Measurements from ENCODE around the gene PPP1CC.

- TF ChIP-seq, protein P1, sequence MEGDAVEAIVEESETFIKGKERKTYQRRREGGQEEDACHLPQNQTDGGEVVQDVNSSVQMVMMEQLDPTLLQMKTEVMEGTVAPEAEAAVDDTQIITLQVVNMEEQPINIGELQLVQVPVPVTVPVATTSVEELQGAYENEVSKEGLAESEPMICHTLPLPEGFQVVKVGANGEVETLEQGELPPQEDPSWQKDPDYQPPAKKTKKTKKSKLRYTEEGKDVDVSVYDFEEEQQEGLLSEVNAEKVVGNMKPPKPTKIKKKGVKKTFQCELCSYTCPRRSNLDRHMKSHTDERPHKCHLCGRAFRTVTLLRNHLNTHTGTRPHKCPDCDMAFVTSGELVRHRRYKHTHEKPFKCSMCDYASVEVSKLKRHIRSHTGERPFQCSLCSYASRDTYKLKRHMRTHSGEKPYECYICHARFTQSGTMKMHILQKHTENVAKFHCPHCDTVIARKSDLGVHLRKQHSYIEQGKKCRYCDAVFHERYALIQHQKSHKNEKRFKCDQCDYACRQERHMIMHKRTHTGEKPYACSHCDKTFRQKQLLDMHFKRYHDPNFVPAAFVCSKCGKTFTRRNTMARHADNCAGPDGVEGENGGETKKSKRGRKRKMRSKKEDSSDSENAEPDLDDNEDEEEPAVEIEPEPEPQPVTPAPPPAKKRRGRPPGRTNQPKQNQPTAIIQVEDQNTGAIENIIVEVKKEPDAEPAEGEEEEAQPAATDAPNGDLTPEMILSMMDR (conservative IDR thresholded peaks at IDR 0.05; ENCODE audit: low read length), result no peak
- TF ChIP-seq EZH2phosphoT487 (IDR thresholded peaks at IDR 0.05; ENCODE audit: borderline replicate concordance, low read depth, low read length), result no peak
Measured at GRCh38 chr12:110689281-110690126, 53.2 kb downstream of the PPP1CC start.

Measured in OCI-LY7 (cell line).